Measurements from ENCODE around the gene MTOR. TPM values are rescaled to one million over a fixed set of nuclear protein-coding genes. Genes with fewer than 3 reads are reported as not detected.
A peak's percentile ranks its signal among the peaks of the same experiment; 100 is the strongest.

The MTOR gene
- total RNA-seq, 1 experiment from 2014 or later: 9.6 TPM

DNA sequence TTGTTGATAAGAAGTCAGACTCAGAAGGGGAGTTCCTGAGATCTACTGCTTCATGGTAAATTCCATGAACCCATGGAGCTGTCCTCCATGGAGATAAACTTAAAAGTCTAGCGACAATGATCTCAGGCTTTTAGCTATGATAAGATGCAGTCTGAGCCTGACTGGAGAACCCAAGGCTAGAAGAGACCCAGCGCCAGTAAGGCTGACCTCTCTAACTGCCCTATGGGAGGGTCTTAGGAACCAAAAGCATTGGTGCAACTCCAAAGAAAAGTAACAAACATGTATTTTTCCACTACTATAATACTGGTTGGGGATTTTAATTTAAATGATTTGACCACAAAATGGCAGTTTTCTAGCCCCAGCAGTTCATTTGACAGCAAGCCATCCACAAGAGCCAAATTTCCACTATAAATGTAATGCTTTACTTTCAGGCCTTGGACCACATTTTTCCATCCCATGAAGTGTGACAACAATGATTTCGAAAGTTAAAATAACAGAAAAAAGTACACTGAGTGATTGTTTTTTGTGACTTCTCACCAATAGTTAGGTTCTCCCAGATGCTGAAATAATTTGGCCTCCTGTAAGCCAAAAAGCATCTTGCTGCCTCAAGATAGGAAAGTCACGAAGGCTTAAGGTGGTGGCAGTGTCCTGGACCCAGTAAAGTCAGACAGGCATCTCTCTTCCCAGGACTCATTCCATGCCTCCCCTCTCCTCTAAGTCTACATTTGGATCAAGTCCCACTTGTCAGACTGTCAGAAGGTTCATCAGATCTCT is 119.5 kb downstream of the MTOR start:
- in situ Hi-C loops (cut with HindIII; ENCODE audit: low pct_unique_long_range_greater_than_20kb, low sequenced_read_pairs): no loop called here
- no peak for DNase-seq (ENCODE audit: low read depth)

DNA sequence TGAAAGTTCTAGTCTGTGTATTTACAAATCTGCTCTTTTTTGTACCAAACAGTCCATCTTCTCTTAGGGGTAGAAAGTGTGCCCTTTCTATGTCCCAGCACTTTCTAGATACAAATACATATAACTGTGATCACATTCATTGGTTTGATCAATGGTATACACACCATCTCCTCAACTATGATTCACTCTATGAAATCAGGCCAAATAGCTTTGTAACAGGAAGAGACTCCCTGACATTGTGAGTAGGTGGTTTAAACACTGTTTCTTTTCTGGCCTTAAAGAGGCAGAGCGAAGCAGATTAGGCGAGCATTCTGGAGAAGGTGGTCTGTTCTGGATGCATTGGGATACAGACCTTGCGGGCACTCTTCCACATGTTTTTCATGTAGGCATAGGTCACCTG is 123.4 kb downstream of the MTOR start:
- DNase-seq (ENCODE audit: low read depth): no peak
- in situ Hi-C loops (cut with HindIII; ENCODE audit: low pct_unique_long_range_greater_than_20kb, low sequenced_read_pairs): no loop called here

DNA sequence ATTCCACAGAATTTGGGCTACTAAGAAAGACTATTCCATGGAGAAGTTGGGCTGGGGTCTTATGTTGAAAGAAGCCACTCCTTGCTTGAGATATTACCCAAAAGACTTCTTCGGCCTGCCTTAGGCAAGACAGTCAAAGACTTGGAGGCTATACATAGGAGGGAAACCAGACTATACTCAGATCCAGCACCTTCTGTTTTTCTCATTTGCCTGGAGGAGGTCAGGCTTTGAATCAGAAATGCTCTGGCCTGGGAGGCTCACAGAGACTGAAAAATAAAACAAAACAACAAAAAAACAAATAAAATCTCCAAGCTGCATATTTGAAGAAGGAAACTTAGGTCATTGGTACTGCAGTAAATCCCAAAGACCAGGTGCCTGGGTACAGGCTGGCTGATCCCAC is 124.3 kb downstream of the MTOR start:
- DNase-seq (ENCODE audit: low read depth): no peak
- in situ Hi-C loops (cut with HindIII; ENCODE audit: low pct_unique_long_range_greater_than_20kb, low sequenced_read_pairs): no loop called here

DNA sequence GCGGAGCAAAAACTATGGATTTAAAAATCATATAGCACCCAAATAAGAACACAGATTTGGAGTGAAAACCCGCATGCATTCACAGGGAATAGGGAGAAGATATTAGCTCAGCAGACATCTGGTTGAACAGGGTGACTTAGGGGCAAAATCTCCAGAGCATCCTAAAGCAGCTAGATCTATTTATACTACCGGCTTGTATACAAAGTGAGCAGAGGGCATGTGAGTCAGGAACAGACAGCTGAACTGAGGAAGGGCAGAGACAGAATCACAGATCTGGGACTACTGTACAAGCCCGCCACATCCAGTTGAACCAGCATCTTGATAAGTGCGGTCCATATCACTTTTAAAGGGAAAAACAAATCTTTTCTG is 127.5 kb downstream of the MTOR start:
- in situ Hi-C loops (cut with HindIII; ENCODE audit: low pct_unique_long_range_greater_than_20kb, low sequenced_read_pairs): no loop called here
- DNase-seq (ENCODE audit: low read depth): no peak

DNA sequence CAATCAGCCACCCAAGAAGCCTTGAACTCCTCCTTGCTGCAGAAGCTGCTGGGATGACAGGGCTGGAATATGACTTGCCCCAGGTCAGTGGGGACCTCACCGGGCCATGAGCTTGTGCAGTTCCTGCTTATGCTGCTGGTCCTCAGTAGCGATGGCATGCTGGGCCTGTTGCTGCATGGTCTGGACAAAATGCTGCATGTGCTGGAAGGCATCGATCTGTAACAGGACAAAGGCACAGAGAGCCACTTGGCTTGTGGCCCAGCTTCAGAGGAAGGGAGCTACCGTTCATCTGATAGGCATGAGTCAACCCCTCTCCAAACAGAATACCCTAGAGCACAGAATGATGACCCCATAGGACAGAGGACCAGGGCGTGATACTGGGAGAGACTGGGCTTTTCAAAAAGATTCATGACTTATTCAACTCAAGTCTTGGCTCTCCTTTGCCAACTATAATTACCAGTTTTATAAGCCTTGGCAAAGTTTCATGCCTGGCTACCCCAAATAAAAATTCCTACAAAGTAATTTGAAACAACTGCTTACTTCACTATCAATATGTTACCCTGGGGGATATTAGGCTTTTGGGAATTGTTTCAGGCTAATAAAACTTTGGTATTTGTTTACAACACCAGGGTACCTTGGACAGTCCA is 128.0 kb downstream of the MTOR start:
- DNase-seq (ENCODE audit: low read depth): peak; percentile 40
- in situ Hi-C loops (cut with HindIII; ENCODE audit: low pct_unique_long_range_greater_than_20kb, low sequenced_read_pairs): no loop called here

DNA sequence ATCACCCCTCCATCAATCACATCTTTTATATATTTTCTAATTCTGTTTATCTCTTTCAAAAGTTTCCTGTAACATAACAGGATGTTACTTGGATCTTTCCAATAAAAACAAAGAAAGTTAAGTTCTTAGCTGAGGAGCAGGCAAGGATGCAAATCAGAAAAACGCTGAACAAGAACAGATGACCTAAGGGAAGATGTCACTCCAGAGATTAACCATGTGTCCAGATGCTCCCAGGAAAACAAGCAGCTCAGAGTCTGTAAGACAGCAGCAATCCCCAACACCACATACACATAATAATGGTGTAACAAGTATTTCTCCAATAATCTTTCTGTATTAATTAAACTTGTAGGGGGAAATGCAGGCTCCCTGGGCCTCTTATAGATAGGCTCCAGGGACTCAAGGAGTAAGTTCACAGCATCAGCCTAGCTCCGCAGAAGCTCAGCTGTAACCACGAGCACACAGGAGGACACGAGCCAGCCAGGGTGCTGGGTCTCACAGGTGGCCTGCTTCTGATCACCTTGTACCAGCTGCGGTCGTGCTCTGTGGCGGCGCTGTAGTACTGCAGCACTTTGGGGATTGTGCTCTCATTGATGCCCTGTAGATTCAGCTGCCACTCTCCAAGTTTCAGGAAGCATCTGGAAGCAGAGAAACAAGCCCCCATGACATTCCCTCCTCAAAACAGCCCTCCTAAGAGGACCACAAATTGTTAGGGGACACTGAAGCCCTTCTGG is 129.6 kb downstream of the MTOR start:
- no peak for DNase-seq (ENCODE audit: low read depth)
- in situ Hi-C loops (cut with HindIII; ENCODE audit: low pct_unique_long_range_greater_than_20kb, low sequenced_read_pairs): no loop called here

DNA sequence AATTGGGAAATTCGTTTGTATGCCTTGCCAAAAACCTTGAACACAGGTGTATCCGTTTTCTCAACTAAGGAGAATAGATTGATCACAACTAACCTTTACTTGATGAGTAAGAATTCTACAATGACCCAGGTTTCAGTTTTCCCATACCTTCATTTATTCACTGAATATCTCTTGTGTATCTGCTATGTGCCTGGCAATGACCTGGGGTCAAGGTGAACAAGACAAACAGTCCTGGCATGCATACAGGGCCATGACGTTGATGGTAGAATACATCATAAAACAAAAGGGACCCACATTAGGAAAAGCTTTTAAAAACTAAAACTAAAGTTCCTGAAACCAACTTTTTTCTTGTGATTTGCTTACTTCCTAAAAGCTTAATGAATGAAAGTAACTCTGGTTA is 130.5 kb downstream of the MTOR start:
- in situ Hi-C loops (cut with HindIII; ENCODE audit: low pct_unique_long_range_greater_than_20kb, low sequenced_read_pairs): no loop called here
- DNase-seq (ENCODE audit: low read depth): no peak

DNA sequence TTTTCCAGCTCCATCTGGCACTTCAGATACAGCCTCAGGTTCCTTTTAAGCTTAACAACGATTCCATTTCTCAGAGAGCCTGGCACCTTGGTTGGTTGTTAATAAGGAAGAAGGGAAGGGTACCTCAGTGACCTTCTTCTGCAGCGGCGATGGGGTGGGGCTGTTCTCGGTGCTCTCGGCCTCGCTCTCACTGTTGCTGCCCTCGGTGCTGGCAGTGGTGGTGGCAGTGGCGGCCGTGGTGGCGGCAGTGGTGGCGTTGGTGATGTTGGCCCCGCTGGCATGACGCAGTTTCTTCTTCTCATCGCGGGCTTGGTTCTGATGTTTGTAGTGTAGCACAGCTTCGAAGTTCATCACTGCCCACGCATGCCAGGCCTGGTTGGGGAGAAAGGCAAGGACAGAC is 131.9 kb downstream of the MTOR start:
- no peak for DNase-seq (ENCODE audit: low read depth)
- in situ Hi-C loops (cut with HindIII; ENCODE audit: low pct_unique_long_range_greater_than_20kb, low sequenced_read_pairs): no loop called here

DNA sequence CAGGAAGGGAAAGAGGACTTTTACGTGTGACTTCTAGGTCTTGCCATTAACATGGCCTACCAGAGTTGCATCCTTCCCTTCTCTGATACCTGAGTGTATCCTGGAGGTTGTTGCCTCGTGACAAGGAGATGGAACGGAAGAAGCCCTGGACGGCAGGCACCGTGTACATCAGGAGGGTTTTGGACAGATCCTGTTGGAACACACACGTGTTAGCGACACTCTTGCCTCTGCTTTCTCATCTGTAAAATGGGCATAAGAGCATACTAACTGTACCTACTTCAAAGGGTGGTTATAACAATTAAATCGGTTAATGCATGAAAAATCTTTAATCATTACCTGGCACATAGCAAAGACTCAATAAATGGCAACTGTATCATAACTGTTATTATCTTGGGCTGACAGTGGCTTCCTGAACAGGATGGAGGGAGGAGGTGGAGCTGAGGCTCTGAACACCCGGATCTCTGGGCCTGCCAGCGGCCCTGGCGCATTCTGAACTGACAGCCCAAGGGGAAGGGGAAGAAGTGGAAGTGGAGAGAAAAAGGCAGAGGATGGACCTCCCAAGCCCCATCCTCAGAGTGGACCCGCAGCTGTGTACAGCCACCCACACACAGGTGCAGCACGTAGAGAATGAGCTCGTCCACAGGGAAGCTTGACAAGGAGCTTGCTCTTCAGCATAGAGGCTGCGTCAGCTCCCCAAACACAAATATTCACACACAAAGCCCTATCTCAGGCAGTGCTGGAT is 132.5 kb downstream of the MTOR start:
- DNase-seq (ENCODE audit: low read depth): no peak
- in situ Hi-C loops (cut with HindIII; ENCODE audit: low pct_unique_long_range_greater_than_20kb, low sequenced_read_pairs): no loop called here

DNA sequence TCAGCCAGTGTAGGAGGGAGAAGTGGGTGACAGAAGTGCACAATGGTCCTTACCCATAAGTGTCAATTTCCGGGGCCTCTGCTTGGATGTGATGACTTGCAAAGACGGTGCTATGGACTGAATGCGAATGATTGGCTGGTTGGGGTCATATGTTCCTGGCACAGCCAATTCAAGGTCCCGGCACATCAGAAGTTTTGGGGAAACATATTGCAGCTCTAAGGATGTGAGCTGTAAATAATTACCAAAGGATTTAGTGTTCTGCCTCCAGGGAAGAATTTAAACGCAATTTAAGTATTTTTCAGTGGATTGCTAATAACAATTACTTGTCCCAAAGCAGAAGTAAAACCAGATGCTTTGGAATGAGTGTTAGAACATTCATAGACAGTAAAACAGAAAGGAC is 135.8 kb downstream of the MTOR start:
- DNase-seq (ENCODE audit: low read depth): no peak
- in situ Hi-C loops (cut with HindIII; ENCODE audit: low pct_unique_long_range_greater_than_20kb, low sequenced_read_pairs): no loop called here

DNA sequence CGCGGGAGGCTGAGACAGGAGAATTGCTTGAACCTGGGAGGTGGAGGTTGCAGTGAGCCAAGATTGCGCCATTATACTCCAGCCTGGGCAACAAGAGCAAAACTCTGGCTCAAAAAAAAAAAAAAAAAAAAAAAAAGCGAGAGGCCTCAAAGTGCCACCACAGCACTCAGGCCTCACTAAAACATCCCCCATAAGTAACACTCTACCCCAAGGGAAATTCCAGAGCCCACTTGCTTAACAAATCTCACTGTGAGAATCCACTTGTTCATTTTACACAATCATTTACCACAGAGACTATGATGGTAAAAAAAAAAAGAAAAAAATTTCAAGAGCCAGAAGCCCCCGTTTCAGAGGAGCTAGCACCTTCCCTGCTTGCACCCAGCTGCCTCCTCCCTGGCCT is 136.4 kb downstream of the MTOR start:
- in situ Hi-C loops (cut with HindIII; ENCODE audit: low pct_unique_long_range_greater_than_20kb, low sequenced_read_pairs): no loop called here
- no peak for DNase-seq (ENCODE audit: low read depth)

DNA sequence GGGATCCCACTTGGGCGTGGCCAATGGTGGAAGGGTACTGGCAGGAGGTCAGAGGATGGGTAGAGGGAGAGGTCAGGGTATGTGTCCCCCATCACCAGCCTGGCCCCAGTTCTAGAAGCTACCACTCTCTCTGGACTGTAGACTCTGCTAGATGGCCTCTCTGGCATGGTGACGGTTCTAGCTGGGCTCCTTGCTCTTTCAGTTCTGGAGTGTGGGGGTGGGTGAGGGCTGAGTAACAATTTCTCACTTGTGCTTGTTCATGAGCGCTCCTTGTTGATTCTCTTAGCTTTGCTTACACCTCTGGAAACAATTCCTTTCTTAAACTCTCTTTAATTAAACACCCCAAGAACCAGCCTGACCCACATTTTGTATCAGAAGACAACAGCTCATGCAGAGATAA is 137.4 kb downstream of the MTOR start:
- DNase-seq (ENCODE audit: low read depth): no peak
- in situ Hi-C loops (cut with HindIII; ENCODE audit: low pct_unique_long_range_greater_than_20kb, low sequenced_read_pairs): no loop called here

DNA sequence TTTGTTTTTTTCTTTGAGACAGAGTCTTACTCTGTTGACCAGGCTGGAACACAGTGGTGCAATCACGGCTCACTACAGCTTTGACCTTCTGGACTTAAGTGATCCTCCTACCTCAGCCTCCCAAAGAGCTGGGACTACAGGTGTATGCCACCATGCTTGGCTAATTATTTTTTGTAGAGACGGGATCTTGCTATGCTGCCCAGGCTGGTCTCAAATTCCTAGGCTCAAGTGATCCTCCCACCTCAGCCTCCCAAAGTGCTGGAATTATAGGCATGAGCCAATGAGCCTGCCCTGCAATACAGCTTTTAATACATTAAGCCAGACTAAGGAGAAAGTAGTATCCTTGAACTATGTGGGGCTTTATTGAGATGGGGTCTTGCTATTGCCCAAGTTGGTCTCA is 146.0 kb downstream of the MTOR start:
- in situ Hi-C loops (cut with HindIII; ENCODE audit: low pct_unique_long_range_greater_than_20kb, low sequenced_read_pairs): no loop called here
- DNase-seq (ENCODE audit: low read depth): no peak

DNA sequence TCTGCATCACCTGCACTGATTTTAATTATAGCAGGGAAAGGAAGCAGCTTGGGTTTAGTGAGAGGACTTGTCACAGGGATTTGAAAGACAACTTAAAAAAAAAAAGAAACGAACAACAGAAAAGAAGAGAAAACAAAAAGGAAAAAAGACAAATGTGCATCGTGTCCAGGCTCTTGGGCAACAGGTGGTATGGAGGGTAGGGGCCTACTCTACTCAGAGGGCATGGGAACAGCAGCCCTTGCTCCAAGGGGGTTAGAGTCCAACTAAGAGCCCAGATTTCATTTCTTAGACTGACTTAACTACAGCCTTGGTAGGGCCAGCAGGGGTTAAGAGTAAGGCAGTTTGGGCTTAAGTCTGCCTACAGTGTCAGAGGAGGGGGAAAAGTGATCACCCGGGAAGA is 147.4 kb downstream of the MTOR start:
- DNase-seq (ENCODE audit: low read depth): no peak
- in situ Hi-C loops (cut with HindIII; ENCODE audit: low pct_unique_long_range_greater_than_20kb, low sequenced_read_pairs): no loop called here

DNA sequence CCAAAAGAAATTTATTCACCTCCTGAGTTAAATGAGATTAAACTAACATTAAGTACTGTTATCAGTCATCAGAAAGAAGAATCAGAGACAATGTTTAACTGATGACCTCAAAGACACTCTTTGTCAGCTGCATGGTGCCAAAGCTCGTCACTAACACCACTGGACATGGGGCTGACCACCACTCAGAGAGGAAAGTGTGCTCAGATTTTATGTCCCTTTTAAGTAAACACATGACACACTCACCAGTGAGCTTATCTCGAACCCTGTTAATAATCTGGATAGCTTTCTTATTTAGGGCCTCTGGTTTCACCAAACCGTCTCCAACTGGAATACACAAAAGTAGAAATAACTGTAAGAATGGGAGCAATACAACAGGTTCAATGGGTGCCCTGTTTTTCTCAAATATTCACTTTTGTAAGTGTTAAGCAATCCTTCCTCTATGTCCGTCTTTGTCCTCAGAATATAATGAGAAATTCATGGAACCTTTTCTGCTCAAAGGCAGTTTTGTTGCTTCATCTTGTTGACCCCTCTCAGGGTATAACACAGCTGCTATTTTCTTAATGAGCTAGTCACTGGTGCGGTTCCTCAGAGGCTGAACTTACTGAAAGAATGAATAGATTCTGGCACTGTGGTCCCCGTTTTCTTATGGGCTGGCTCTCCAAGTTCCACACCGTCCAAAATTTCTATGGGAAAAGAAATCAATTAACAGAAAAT is 153.1 kb downstream of the MTOR start:
- no peak for DNase-seq (ENCODE audit: low read depth)
- in situ Hi-C loops (cut with HindIII; ENCODE audit: low pct_unique_long_range_greater_than_20kb, low sequenced_read_pairs): no loop called here

DNA sequence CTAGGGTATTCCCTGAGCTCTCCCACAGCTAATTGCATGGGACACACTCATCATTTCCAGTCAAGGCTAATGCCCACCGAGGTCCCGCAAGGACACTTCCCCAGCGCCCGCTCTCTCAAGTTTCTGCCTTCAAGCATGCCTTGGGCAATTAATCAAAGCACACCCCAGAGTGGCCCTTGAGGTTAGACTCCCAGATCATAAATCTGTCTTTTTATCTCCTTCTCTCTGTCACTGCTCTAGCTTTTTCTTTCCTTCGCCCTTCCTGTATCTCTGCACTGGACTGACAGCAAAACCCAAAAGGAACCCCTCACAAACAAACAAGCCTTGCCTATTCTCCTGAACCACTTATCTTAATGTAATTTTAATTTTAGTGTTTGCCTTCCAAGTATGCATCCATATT is 154.8 kb downstream of the MTOR start:
- no peak for DNase-seq (ENCODE audit: low read depth)
- in situ Hi-C loops (cut with HindIII; ENCODE audit: low pct_unique_long_range_greater_than_20kb, low sequenced_read_pairs): no loop called here

DNA sequence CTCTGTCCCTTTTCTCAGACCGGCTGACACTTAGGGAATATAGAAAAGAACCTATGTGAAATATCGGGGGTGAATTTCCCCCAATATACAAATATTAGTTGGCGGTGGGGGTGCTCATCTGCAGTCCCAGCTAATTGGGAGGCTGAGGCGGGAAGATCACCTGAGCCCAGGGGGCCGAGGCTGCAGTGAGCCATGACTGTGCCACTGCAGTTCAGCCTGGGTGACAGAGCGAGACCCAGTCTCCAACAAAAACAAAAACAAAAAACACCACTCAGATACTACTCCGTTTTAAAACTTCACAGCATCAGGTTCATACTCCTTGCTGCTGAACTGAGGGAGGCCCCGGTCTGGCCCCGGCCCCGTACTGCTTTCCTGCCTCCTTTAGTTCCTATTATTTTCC is 156.8 kb downstream of the MTOR start:
- in situ Hi-C loops (cut with HindIII; ENCODE audit: low pct_unique_long_range_greater_than_20kb, low sequenced_read_pairs): no loop called here
- no peak for DNase-seq (ENCODE audit: low read depth)

DNA sequence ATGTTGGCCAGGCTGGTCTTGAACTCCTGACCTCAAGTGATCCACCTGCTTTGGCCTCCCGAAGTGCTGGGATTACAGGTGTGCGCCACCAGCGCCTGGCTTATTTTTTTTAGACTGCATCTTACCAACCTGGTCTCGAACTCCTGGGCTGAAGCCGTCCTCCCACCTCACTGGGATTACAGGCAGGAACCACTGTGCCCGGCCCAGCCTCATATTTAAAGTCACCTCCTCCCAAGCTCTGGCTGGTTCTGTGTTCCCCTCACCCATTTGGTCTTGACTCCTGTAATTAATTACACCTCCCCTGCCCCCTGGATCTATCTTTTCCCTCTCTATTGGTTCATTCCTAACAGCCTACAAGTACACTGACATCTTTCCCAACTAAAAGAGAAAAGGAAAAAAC is 161.0 kb downstream of the MTOR start:
- DNase-seq (ENCODE audit: low read depth): no peak
- in situ Hi-C loops (cut with HindIII; ENCODE audit: low pct_unique_long_range_greater_than_20kb, low sequenced_read_pairs): no loop called here
